ENCODE measurements around the gene TEX44.
A peak's percentile ranks its signal among the peaks of the same experiment; 100 is the strongest.
"Not testable (repeated sequence)": the region's sequence is repeated elsewhere in the genome, so short reads cannot be mapped to it uniquely, and the experiment has no call there.

TEX44 gene

DNA sequence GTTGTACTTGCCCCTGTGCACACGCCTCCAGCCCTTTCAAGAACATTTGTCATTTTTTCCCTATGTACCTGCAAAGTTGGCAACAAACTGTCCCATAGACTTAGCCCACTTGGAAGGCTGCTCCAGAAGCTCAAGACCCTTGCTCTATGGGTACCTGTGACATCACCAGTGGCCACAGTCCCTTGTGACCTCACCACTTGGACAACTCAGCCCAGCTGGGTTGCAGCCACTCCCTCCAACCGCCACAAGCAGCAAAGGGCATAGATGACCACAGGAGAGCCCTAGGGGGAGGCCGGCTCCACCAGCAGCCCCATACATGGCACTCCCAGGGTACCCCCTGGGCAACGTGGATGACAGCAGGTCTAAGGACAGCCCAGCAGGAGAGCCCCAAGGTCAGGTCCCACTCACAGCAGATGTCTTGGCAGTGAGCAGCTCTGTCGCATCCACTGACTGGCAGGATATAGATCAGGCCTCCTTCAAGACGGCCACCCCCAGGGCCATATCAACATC, at the start of gene TEX44:
Gene TEX44, plus strand, starts transcription at position 229 of the 510 bp plus-strand sequence. Its CDS starts 88 bp downstream, at position 317.
- DNase-seq: no peak

DNA sequence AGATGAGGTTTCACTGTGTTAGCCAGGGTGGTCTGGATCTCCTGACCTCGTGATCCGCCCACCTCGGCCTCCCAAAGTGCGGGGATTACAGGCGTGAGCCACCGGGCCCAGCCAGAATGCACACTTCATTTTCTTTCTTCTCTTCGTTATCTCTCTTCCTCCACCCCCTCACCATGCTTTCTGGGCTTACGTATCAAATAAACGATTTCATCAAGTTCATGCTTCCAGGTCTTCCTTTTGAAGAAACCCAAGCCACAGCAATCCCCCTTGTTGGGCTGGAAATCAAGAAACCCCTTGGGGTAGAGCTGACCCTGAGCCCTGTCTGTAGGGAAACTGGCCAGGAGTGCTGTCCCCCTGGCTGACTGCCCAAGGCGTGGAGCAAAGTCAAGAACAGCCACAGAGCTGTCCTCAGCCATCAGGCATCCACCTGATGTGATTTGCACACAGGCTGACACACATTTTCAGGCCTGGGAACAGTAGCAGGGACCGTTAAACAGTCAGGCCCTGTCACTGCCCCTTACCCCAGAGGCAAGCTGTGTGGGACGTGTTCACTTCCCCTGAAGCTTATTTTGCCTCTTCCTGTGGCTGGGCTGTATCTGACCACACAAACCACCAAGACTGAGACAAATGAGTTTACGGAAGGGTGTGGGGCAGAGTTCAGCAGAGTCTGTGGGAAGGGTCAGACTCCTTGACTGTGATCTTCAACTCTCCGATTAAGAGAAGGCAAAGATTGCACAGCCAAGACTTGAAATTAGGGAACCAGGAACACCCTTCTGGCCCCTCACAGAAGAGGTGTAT, 47.4 kb upstream of the TEX44 start:
- no peak for DNase-seq

DNA sequence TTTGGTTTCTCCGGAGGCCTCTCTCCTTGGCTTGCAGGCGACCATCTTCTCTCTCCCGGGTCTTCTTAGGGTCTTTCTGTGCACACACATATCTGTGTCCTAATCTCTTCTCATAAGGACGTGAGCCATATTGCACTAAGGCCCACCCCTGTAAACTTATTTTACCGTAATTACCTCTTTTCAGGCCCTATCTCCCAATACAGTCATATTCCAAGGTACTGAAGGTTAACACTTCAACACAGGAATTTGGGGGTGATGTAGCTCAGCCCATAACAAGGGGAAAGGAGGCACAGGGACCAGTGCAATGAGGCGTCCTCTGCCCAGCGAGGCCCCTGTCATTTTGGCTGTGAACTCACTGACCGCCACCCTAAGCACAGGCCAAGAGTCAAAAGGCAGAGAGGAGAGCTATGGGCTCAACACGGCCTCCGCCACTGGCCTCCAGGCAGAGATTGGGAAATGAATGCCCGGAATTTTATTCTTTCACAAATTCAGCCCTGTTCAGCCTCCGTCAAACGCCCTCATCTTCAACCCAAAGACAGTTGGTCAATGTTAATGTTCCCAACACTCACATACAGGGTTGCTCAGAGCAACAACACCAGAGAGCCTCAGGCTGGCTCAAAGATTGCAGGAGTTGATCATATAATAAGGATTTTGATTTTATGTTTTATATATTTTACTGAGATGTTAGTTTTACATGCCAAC, 46.5 kb upstream of the TEX44 start:
- DNase-seq: no peak

DNA sequence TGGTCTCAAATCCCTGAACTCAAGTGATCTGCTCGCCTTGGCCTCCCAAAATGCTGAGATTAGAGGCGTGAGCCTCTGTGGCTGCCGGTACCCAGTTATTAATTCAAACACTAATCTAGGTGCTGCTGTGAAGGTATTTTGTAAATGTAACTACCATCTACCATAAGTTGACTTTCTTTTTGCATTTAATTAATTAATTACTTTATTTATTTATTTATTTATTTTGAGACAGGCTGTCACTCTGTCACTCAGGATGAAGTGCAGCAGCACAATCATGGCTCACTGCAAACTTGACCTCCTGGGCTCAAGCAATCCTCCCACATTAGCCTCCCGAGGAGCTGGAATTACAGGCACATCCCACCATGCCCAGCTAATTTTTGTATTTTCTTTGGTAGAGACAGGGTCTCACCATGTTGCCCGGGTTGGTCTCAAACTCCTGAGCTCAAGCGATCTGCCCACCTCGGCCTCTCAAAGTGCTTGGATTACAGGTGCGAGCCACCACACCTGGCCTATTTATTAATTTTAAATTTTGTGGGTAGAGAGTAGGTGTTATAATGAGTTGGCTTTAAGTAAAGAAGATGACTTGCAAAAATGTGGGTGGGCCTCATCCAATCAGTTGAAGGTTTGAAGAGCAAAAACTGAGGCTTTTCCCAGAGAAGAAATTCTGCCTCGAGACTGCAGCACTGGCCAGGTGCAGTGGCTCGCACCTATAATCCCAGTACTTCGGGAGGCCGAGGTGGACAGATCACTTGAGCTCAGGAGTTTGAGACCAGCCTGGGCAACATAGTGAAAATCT, 45.2 kb upstream of the TEX44 start:
- DNase-seq: no peak

DNA sequence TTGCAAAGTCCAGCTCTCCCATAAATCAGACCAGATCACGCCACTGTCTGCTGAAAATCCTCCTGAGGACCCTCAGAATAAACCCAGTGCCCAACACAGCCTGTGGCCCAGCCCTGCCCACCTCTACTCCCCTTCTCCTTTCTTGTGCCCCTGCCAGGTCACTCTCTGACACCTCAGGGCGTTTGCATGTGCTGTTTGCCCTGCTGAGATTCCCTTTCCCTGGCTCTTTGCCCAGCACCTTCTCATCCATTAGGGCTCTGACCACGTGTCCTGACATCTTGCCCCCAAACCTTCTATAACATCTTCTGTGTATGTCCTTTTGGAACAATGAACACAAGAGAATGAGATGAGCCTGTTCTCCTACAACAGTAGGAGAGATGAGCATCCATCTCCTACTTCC, 43.9 kb upstream of the TEX44 start:
- DNase-seq: no peak

DNA sequence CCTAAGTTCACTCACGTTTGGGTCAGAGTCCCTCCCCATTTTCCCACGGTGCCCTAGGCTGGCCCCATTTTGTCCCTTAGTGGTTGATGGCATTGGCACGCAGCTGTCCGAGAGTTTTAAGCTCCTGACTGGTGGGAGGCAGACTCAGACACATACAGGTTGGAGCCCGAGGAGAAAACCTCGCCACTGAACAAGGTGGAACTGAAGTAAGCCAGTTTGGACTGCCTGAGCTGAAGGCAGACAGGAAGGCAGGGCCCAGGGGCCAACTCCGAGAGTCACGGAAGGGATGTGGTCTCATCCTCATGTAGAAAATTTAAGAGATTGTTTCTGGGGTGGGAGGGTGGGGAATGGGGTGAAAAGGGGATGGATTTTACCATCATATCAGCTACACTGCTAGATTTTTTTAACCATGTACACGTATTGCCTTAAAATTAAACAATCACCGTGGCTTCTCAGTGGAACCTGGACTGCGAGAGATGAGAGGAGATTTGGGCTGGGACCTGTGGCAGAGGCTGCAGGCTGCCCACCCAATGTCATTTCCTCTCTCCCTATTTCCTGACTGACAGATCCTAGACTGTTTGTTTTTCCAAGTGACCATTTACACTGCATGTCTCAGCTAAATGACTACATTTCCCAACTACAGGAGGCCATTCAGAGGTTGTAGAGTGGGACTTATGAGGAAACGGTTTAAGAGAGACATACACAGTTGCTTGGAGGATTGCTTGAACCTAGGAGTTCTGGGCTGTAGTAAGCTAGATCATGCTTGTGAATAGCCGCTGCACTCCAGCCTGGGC, 43.0 kb upstream of the TEX44 start:
- DNase-seq: no peak

DNA sequence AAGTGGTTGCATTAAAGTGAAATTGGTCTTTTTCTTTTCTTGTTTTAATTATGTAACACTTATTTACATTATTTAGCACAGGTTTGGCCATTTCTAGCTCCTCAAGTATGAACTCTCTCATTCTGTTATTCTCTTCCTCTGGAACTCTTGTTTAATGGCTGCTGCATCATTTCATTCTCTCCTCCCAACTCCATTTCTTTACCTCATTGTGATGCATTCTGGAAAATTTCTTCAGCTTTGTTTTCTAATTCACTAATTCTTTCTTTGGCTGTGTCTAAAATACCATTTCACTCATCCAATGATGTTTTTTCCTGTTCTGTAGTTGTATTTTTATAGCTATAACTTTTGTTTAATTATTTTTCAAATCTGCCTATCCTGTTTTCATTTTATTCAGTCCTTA, 39.9 kb upstream of the TEX44 start:
- no peak for DNase-seq

DNA sequence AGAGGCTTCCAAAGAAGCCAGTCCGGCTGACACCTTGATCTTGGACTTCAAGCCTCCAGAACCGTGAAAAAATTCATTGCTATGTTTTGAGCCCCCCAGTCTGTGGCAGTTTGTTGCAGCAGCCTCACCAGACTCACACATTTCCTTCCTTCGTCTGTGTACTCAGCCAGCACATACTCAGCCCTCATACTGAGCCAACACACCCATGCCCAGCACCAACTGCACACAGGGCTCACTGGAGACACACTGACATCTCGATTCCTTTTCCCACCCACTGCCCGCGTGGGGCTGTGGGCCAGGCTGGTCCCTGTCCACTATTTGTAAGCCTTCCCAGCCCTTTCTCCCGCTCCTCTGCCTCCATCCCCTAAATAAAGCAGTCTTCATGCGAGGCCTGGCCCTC, 38.3 kb upstream of the TEX44 start:
- no peak for DNase-seq

DNA sequence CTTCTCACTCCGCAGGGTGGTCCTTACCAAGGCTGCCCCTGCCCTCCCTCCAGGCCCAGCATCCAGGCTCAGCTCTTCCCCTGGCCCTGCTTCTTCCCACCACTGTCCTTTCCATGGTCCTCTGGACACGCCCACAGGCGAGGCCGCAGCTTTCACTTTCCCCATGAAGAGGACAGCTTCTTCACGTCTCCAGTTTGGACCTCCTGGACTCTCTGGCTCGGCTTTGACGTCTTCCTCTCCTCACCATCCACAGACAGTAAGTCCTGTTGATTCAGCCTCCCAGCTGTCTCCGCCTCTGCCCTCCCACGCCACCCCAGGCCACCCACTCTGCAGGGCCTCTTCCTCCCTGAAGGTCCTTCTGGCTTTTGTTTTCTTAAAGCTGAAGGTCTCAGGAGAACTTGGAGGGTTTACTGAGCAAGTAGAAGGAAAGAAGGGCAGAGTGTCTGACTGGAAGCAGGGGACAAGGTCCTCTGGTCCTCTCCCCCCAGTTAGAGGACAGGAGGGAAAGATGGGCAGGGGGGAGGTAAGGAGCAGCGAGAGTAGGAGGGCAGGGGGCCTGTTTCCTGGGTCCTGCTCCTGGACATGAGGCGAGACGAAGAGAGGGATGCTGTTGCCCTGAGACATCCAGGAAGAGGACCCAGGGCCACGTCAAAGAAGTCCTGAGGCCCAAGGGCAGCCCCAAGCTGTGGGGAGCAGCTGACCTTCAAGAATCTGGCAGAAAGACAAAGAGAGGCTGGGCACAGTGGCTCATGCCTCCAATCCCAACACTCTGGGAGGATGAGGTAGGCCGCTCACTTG, 37.7 kb upstream of the TEX44 start:
- DNase-seq: no peak

DNA sequence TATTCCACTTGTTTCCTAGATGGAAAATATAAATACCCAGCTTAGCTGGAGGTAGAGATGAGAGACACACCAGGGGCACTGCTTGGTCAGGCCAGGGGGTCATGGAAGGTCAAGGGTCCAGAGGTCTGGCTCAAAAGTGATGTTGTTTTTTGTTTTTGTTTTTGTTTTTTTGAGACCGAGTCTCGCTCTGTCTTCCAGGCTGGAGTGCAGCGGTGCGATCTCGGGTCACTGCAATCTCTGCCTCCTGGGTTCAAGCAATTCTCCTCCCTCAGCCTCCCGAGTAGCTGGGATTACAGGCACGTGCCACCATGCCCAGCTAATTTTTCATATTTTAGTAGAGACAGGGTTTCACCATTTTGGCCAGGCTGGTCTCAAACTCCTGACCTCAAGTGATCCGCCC, 36.2 kb upstream of the TEX44 start:
- DNase-seq: not testable (repeated sequence)

DNA sequence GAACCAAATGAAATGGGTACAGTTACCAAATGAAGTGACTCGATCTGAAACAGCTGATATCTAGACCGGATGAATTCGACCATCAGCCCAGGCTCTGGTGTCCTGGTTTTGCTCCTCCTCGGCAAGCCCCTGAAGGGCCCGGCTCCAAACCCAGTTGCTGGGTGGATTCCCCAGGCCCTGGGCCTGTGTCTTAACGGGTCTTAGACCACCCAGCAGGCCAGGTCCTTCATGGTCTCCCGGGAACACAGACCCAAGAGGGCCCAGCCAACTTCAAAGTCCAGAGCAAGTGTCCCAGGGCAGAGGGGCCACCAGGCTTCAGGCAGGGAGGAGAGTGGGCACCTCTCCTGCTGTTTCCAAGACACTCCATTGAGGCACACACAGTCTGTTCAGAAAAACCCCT, 35.7 kb upstream of the TEX44 start:
- no peak for DNase-seq

DNA sequence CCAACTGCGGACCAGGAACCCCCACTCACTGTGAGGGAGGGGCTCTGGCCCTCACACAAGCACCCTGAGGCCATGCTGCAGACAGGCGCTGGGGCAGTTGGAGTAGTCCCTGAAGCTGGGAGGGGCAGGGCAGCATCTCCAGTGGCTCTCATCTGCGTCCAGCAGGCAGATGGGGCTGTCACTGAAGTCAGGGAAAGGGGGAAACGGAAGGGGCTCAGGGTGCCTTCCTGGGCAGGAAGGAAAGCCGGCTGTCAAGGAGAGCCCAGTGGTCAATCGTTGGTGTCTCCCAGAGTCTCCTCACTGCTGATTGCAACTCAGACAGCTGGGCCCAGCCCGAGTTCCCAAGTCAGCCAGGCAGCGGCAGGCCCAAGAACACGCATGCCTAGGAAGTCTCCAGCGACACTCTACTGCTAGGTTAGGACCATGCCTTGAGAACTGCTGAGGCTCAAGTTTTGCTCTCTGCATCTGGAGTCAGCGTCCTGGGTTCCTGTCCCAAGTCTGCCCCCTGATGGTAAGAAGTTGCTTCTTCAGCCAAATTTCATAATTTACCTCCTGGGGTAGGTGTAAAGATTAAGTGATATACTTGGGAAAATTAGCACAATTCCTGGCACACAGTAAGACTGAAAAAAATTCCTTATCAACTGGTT, 35.0 kb upstream of the TEX44 start:
- peak; percentile 6 for DNase-seq

DNA sequence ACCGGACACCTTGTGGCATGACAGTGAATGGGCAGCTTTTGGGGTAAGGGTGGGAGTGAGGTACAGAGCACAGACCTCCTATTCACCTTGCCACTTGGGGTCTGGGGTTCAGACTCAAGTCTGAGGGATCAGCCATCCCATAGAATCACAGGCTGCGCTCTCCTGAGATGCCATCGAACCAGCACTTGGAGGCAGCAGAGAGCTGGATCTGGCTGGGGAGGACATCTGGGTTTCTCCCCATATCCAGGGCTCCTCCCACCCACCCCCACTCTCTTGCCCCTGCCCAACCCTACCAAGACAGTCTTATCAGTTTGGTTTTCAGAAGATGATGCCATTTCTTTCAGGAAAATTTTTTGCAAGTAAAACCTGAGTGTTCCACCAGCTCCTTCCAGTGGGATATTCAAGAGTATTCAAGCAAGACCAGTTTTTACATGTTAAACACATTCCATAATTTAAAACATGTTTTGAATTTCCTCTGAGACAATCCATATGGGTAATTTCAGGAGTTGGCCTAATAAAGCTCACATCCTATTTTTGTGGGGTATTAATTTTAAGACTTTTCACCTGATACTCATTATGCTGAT, 29.2 kb upstream of the TEX44 start:
- no peak for DNase-seq

DNA sequence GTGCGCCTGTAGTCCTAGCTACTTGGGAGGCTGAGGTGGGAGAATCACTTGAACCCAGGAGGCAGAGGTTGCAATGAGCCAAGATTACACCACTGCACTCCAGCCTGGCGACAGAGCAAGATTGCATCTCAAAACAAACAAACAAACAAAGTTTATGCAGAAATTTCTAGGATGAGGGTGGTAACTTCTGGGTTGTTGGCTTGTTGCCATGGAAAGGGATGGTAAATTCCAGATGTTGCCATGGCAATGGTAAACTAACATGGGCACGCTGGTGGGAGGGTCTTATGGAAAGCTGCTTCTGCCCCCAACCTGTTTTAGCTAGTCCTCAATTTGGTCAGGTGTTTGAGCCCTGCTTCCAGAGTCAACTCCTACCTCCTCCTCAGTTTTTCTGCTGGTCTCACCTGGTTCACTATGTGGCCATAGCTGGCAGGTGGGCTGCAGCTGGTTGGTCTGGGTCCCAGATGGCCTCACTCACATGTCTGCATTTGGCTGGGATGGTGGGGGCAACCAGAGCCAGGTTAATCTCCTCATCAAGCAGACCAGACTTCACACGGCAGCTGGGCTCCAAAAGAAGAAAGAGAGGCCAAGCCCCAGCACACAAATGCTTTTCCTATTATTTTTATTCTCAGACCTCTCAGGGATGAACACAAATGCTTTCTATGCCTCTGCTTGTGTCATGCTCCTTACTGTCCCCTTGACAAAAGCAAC, 26.6 kb upstream of the TEX44 start:
- DNase-seq: no peak

DNA sequence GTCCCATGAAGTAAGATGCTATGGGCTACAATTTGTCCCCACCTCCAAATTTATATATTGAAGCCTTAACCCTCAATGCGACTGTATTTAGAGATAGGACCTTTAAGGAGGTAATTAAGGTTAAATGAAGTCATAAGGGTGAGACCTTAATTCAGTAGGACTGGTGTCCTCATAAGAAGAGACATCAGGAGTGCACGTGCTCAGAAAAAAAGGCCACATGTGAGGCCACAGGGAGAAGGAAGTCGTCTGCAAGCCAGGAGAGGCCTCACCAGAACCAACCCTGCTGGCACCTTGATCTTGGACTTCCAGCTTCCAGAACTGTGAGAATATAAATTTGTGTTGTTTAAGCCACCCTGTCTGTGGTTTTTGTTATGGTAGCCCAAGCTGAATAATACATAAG, 25.5 kb upstream of the TEX44 start:
- no peak for DNase-seq

DNA sequence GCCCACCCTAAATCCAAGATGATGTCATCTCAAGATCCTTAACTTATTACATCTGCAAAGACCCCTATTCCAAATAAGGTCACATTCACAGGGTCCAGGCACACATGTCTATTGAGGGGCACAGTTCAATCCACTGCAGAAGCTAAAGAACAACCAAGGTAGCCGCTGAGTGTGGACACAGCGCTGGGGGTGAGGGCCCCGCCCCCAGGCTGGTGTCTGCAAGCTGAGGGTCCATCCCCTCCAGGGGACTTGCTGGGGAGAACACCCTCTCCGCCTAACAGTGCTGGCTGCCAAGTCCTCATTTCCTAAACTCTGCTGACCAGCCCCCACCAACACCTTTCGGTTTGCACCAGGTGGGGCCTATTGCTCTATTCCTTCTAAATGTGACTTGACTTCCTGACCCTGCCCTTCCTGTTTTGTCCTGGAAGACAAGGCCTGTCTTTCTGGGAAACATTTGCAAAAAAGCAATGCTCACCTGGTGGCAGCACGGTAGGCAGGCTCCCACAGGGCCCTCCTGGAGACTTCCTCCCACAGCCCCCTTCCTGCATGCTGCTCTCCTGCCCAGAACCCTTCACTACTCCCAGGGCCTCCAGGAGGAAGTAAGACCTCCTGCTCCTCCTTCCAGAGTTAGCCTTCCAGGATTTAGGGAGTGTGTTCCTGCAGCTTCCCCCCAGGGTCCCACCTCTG, 24.4 kb upstream of the TEX44 start:
- DNase-seq: no peak

DNA sequence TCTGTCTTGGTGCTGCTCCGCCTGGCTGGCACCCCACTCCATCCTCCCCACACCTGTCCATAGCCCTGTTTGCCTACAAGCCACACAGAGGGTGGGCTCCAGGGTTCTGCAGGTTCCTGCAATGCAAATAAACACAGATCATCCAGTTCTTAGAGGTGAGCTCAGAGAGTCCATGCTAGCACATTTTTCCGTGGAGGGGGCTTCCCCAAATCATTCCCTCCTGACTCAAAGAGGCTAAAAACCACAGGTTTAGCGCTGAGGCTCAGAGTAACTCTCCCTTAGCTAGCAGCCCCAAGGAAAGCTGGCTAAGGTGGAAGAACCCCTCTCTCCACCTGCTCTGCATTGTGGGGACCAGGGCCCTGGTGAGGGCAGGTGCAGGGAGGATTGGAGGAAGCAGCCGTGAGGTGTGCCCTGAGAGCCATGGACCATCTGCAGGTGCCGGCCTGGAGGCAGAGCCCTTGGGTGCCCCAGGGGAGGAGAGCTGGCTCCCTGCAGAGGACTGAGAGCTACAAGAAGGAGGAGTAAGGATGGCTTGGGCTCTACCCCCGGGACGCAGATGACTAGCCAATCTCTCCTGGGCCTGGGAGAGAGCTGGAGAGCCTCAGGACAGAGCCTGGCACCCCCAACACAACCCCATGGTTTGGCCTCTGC, 23.8 kb upstream of the TEX44 start:
- no peak for DNase-seq

DNA sequence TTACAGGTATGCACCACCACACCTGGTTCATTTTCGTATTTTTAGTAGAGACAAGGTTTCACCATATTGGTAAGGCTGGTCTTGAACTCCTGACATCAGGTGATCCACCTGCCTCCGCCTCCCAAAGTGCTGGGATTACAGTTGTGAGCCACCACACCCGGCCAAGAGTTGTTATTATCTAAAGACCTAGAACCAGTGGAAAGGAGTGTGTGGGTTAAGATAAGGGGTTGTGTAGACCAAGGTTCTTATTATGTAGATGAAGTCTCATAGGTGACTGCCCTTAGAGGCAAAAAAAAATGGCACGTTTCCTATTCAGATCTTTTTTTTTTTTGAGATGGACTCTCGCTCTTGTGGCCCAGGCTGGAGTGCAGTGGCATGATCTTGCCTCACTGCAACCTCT, 21.7 kb upstream of the TEX44 start:
- DNase-seq: not testable (repeated sequence)

DNA sequence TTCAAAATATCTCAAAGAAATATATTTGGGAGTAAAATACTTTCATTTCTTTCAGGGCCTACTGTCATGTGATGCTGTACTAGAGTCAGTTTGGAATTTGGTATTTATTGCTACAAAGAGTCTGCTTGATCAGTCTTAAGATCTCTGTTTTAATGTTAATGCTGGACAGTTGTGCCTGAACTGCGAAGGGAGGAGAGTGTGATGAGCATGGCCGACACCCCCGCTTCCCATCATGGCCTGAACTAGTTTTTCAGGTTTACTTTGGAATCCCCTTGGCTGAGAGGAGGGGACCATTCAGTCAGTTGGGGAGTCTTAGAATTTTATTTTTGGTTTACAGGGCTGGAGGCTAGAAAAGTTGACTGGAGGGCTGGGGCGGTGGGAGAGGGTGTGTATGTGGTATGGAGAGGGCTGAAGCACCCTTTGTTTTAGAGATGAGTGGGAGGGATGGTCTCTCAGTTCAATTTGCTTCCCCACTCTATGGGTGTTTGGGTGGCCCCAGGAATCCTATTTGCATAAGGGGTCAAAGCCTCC, 20.9 kb upstream of the TEX44 start:
- no peak for DNase-seq
